Activated T-helper 9 cell treated with anti-CD3 and anti-CD28 coated beads, Interleukin-2, amount 50 U/mL, for 16 hours (primary cell): Measurements from ENCODE around the gene TSHZ2.
"Not testable (repeated sequence)": the region's sequence is repeated elsewhere in the genome, so short reads cannot be mapped to it uniquely, and the experiment has no call there.

ENCODE experiments used
- DNase-seq: peaks from one replicate; pipeline ENCODE4 v3.0.0-alpha.2; 2020; ENCODE audit warnings: low read depth

The TSHZ2 gene

GRCh38 chr20:53087037-53087777, 115.0 kb downstream of the TSHZ2 start:
- no peak for DNase-seq

GRCh38 chr20:53088786-53089185, 116.6 kb downstream of the TSHZ2 start:
- DNase-seq: no peak

GRCh38 chr20:53089851-53090250, 117.7 kb downstream of the TSHZ2 start:
- not testable (repeated sequence) for DNase-seq

- DNase-seq: no peak
Observed at GRCh38 chr20:53091789-53092188, 119.6 kb downstream of the TSHZ2 start.

- DNase-seq: no peak
Observed at GRCh38 chr20:53092772-53093300, 120.7 kb downstream of the TSHZ2 start.

- no peak for DNase-seq
Observed at GRCh38 chr20:53097371-53097770, 125.2 kb downstream of the TSHZ2 start.

GRCh38 chr20:53097791-53098190, 125.6 kb downstream of the TSHZ2 start:
- DNase-seq: no peak

GRCh38 chr20:53098621-53099020, 126.5 kb downstream of the TSHZ2 start:
- DNase-seq: no peak

- no peak for DNase-seq
Observed at GRCh38 chr20:53099856-53100255, 127.7 kb downstream of the TSHZ2 start.

- DNase-seq: no peak
Observed at GRCh38 chr20:53100476-53100911, 128.3 kb downstream of the TSHZ2 start.

GRCh38 chr20:53101992-53102760, 130.0 kb downstream of the TSHZ2 start:
- DNase-seq: no peak

- no peak for DNase-seq
Observed at GRCh38 chr20:53103124-53103523, 131.0 kb downstream of the TSHZ2 start.

GRCh38 chr20:53104884-53105283, 132.7 kb downstream of the TSHZ2 start:
- DNase-seq: no peak

- DNase-seq: no peak
Observed at GRCh38 chr20:53116733-53117132, 144.6 kb downstream of the TSHZ2 start.

GRCh38 chr20:53122853-53123252, 150.7 kb downstream of the TSHZ2 start:
- no peak for DNase-seq

GRCh38 chr20:53124075-53124551, 152.0 kb downstream of the TSHZ2 start:
- no peak for DNase-seq

GRCh38 chr20:53124803-53125202, 152.6 kb downstream of the TSHZ2 start:
- DNase-seq: no peak

- DNase-seq: no peak
Observed at GRCh38 chr20:53126185-53126584, 154.0 kb downstream of the TSHZ2 start.

- DNase-seq: no peak
Observed at GRCh38 chr20:53127027-53127426, 154.9 kb downstream of the TSHZ2 start.

- no peak for DNase-seq
Observed at GRCh38 chr20:53128004-53128403, 155.8 kb downstream of the TSHZ2 start.

- no peak for DNase-seq
Observed at GRCh38 chr20:53129563-53129962, 157.4 kb downstream of the TSHZ2 start.

GRCh38 chr20:53130795-53131194, 158.6 kb downstream of the TSHZ2 start:
- DNase-seq: no peak

GRCh38 chr20:53133125-53133524, 161.0 kb downstream of the TSHZ2 start:
- DNase-seq: no peak
